DMS53 treated with DMSO at 0.1 percent for 48 hours (cell line): ENCODE data around the gene EMC6.
"Not testable (repeated sequence)": the region's sequence is repeated elsewhere in the genome, so short reads cannot be mapped to it uniquely, and the experiment has no call there.

Source experiments
- DNase-seq: peaks from one replicate; lab custom pipeline; 2025; ENCODE audit not compliant: unreplicated experiment; lab: John Stamatoyannopoulos, UW

The EMC6 gene

DNA sequence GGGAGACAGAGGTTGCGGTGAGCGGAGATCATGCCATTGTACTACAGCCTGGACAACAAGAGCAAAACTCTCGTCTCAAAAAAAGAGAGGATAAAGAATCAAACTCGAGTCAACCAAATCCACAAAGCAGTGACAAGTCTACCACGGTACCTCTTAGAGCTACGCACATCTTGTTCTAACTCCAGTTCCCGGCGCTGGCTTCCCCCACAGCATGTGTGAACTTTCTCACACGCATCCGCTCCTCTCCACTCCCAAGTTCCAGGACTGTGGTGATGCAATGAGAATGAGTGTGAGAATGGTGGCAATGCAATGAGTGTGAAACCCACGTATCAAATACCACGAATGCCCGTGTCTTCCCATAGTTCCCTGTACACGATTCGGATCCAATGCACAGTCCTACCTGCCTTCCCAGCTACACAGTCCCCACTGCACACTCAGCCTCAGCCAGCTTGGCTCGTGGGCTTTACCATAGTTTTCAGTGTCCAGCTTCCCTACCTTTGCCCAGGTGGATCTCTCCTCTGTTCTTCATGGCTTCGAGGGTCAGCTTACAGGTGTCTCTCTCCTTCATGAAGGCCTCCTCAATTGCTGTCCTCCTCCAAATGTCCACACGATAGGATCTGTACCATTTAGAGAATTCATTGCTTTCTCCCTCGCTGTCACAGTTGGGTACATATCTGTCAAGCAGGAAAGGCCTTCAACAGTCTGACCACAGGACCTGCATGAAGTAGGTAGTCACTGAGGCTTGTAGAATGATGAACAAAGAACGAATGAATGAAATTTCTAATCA is 36.5 kb downstream of the EMC6 start:
- no peak for DNase-seq

DNA sequence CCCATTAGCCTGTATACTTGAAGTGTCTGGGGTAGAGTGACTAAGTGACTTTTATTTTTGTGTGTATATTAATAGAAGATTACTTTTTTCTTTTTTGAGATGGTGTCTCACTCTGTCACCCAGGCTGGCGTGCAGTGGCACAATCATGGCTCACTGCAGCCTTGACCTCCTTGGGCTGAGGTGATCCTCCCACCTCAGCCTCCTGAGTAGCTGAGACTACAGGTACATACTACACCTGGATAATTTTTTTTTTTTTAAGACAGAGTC is 37.0 kb downstream of the EMC6 start:
- not testable (repeated sequence) for DNase-seq

DNA sequence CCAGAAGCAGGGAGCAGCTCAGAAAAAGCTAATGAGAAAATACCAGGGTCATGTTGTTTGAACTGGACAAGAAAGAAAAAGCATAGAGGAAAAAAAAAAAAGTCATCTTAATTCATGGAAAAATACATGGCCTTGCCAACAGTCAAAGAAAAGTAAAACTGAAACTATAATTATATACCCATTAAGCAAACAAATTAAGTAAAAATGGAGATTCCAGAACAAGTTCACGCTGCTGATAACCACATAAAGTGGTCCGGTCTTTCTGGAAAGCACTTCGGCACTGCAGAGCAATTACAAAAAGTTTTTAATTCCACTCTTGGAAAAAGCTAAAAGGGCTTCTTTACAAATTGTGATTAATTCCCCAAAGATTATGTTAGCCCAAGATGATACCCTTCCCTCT is 39.8 kb downstream of the EMC6 start:
- no peak for DNase-seq

DNA sequence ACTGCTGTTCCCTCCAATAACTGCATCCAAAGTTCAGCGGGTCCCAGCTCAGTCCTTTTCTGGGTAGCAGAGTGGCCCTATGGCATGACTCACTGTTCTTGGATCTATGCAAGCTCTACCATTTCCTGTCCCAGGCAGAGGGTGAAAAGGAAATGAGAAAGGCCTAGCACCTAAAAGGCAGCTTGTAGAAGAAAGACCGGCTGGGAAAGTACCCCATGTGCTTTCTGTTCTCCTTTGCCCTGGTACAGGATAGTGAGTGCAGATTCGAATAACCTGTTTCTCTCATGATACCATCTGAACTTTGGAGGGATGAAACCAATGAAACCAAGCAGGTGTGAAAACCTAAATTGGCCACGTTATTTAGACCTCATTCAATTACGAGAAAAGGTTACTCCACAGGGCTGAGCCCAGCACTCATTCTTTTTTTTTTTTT is 42.4 kb downstream of the EMC6 start:
- DNase-seq: no peak

DNA sequence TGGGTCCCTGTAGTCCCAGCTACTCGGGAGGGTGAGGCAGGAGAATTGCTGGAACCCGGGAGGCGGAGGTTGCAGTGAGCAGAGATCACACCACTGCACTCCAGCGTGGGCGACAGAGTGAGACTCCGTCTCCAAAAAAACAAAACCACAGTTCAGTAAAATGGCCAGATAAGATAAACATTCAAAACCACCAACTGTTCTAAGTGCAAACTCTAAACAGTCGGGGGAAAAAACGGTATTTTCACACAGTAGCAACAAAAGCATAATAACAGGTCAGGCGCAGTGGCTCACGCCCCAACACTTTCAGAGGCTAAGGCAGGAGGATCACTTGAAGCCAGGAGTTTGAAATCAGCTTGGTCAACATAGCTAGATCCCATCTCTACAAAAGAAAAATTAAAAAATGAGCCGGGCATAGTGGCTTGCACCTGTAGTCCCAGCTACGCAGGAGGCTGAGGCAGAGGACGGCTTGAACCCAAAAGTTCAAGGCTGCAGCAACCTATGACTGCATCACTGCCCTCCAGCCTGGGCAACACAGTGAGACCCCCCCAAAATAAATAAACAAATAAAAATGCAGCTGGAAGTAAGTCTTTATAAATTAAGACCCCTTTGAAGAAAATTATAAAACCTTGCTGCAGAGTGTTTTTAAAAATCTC is 44.3 kb downstream of the EMC6 start:
- no peak for DNase-seq

DNA sequence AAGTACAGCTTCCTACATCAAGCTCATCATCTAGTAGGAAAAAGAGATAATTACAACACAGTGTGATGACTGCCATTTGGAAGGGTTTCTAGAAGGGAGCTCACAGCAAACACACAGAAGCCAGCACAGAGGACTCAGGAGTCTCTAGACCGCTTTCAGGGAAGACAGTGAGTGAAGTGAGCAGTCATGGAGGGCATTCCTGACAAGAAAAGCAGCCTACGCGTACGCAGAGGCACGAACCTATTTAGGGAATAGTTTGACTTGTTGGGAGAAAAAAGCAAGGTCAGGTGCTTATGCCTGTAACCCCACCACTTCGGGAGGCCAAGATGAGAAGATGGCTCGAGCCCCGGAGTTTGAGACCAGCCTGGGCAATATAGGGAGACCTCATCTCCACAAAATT is 46.7 kb downstream of the EMC6 start:
- DNase-seq: no peak

DNA sequence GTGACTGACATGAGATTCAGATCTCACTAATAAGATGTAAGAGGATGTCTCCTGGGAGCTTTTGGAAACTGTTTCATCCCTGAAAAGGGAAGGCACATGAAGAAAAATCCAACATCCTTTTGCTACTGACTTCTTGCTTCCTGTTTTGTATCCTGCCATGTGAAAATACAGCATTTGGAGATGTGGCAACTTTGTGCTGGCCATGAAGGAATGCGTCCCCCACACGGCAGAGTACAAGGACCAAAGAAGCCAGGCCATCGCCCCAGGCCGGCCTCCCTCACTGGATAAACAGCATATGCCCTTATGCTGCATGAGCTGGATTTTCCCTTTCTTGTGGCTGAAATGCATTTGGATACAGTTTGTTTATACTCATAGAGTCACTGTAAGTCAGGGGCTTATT is 49.6 kb downstream of the EMC6 start:
- no peak for DNase-seq

DNA sequence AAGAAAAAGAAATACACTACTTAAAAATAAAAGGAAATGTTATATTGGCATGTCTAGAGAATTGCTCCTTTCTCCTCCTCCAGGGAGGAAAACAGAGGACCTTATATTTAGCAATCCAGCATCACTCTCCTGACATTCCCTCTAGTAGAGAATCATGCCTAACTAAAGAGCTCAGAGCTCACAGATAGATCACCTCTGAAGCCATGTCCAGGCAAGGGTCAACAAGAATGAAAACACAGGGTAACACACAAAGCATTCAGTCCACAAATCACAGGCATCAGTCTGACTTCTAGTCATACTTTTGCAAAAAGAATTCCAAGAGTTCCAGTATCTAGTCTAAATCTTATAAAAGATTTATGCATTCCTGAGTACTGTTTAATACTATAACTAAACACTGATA is 50.7 kb downstream of the EMC6 start:
- DNase-seq: no peak
